Left ventricle myocardium inferior (tissue), 1 donor: Measurements from ENCODE around the gene GPRC5C. TPM values are rescaled to one million over a fixed set of nuclear protein-coding genes. Genes with fewer than 3 reads are reported as not detected.

Source experiments
- DNase-seq: peaks from one replicate; pipeline ENCODE4 v3.0.0-alpha.2; 2020
- H3K27ac ChIP-seq: fragments of 200-600 bp; replicated peaks from 2 replicates; pipeline ENCODE4 v1.8.0; 2021
- H3K27me3 ChIP-seq: fragments of 200-600 bp; 2 replicates; pipeline ENCODE4 v1.8.0; 2021; ENCODE audit warnings: low read depth
- H3K36me3 ChIP-seq: fragments of 200-600 bp; 2 replicates; pipeline ENCODE4 v1.8.0; 2021
- H3K4me1 ChIP-seq: fragments of 200-600 bp; 2 replicates; pipeline ENCODE4 v1.8.0; 2021
- H3K4me3 ChIP-seq: fragments of 200-600 bp; 2 replicates; pipeline ENCODE4 v1.8.0; 2021; ENCODE audit warnings: mild to moderate bottlenecking, moderate library complexity
- H3K9me3 ChIP-seq: fragments of 200-600 bp; replicated peaks from 2 replicates; pipeline ENCODE4 v1.8.0; 2021
- intact Hi-C: fragments of 100-400 bp; cut with micrococcal nuclease; formaldehyde crosslinking; loops from one replicate; pipeline ENCODE4 v1.11.0; 2022
- total RNA-seq: library from RNA; stranded (reverse); fragmentation: NEBNext Ultra II Directional; extraction: Animal tissue kit (Norgen Biotek cat#: 25700); gene quantifications from one replicate; pipeline ENCODE4 v1.2.1, GENCODE V29; 2021
- TF ChIP-seq, protein P1 (sequence below): fragments of 200-600 bp; IDR thresholded peaks from 2 replicates; pipeline ENCODE4 v1.8.0; 2021; ENCODE audit warnings: antibody characterized with exemption, mild to moderate bottlenecking, borderline replicate concordance
- donor health status: DM: no; HTN: yes; CAD: no; lungs with severe emphysema.

The GPRC5C gene
- total RNA-seq, 1 donor from 2014 or later: 32.0 TPM

DNA sequence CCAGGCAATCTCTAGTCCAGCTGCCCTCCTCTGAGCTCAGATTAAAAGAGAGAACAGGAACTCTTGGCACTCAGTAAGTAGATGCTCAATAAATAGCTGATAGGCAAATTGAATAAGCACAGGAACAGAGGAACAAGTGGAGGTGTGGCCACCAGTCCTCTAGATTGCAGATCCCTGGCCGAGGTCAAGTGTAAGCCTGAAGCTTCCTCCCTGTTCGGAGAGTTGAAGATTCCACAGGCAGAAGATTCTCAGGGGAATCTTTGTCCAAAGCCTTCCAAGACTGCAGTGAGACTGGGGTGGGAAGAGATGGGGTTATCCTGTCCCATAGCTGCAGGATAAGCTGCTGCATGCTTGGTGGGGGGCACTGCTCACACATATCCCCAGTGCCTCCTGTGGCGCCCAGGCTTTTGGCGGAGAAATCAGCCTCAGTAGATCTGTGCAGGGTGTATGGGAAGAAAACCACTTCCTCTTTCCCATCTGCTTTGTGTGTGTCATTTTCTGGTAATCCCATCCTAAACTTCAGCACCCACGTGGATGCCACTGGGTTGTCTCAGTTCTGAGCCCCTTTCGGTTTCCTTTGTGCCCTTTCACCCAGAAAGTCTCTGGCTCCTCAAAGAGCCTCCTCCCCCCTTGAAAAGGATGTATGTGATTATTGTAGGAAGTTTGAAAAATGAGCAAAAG, 46.7 kb downstream of the GPRC5C start:
- no peak overlapping the region for H3K27ac ChIP-seq
- TF ChIP-seq, protein P1, sequence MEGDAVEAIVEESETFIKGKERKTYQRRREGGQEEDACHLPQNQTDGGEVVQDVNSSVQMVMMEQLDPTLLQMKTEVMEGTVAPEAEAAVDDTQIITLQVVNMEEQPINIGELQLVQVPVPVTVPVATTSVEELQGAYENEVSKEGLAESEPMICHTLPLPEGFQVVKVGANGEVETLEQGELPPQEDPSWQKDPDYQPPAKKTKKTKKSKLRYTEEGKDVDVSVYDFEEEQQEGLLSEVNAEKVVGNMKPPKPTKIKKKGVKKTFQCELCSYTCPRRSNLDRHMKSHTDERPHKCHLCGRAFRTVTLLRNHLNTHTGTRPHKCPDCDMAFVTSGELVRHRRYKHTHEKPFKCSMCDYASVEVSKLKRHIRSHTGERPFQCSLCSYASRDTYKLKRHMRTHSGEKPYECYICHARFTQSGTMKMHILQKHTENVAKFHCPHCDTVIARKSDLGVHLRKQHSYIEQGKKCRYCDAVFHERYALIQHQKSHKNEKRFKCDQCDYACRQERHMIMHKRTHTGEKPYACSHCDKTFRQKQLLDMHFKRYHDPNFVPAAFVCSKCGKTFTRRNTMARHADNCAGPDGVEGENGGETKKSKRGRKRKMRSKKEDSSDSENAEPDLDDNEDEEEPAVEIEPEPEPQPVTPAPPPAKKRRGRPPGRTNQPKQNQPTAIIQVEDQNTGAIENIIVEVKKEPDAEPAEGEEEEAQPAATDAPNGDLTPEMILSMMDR: no peak
- intact Hi-C loops: no loop called here

DNA sequence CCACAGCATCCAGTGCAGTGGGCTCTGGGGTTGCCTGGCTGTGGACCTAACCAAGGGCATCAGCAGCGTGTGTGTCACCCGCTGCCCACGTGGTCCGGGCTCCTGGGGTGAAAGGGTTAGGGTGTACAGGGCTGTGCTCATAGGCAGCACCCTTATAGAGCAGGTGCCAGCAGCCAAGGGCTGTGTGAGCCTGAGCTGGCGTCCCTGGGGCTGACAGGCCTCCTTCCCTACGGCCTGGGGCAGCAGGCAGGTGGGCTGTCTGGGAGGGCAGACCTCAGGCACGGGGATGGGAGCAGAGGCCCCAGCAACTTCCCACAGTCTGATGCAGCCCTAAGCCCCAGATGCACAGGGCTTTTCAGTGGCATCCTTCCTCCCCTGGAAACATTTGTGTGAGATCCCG, 48.4 kb downstream of the GPRC5C start:
- H3K36me3 ChIP-seq: no peaks in the 10 kb centered on the region
- intact Hi-C loops: no loop called here
- TF ChIP-seq, protein P1: no peak
- H3K4me1 ChIP-seq: no peaks in the 10 kb centered on the region
- no peak for DNase-seq
- H3K27me3 ChIP-seq: peaks cover 92% of the 10 kb centered on the region
- no peak overlapping the region for H3K27ac ChIP-seq
- no peak overlapping the region for H3K4me3 ChIP-seq
- H3K9me3 ChIP-seq: peaks cover 13% of the 10 kb centered on the region

More for the DNA sequence above, 46.7 kb downstream of the GPRC5C start:
- Histone ChIP-seq H3K27me3 (peaks cover 90% of the 10 kb centered on the region), H3K36me3 (no peaks in the 10 kb centered on the region), H3K9me3 (peaks cover 14% of the 10 kb centered on the region), H3K4me3 (no peak overlapping the region), H3K4me1 (no peaks in the 10 kb centered on the region)
- no peak for DNase-seq

DNA sequence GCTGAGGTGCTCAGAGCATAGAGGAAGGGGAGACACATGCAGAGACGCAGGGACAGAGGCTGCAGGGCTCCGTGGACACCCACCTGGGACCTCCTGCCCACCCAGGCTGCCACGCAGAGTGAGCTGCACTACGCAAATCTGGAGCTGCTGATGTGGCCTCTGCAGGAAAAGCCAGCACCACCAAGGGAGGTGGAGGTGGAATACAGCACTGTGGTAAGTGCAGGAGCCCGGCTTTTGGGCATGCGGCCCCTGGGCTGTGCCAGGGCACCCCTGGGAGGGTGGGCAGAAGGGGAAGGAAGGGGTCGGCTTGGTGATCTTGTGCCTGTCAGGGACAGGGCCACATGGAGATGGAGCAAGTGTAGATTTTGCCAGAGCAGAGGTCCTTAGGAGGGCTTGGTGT, 49.7 kb downstream of the GPRC5C start:
- TF ChIP-seq, protein P1: no peak
- no peak for DNase-seq
- Histone ChIP-seq H3K36me3 (no peaks in the 10 kb centered on the region), H3K9me3 (no peaks in the 10 kb centered on the region), H3K27ac (no peak overlapping the region), H3K4me3 (no peak overlapping the region), H3K27me3 (peaks cover 94% of the 10 kb centered on the region), H3K4me1 (no peaks in the 10 kb centered on the region)
- intact Hi-C loops: no loop called here

DNA sequence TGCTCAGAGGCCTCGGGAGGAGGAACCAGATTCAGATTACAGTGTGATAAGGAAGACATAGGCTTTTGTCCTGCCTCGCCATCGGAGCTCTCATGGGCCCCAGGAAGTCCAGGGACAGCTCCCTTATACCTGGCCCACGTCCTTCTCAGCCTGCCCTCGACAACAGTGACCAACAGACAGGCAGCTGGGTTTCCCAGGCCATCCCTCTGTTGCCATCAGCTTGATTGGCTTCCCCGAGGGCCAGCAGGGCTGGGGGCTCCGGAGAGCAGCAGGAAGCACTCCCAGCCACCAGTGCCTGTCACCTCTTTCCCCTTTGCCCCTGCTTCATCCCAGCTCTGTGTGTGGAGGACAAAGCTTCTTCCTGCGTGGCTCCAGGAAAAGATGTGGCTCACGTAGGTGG, 52.2 kb downstream of the GPRC5C start:
- intact Hi-C loops: no loop called here

DNA sequence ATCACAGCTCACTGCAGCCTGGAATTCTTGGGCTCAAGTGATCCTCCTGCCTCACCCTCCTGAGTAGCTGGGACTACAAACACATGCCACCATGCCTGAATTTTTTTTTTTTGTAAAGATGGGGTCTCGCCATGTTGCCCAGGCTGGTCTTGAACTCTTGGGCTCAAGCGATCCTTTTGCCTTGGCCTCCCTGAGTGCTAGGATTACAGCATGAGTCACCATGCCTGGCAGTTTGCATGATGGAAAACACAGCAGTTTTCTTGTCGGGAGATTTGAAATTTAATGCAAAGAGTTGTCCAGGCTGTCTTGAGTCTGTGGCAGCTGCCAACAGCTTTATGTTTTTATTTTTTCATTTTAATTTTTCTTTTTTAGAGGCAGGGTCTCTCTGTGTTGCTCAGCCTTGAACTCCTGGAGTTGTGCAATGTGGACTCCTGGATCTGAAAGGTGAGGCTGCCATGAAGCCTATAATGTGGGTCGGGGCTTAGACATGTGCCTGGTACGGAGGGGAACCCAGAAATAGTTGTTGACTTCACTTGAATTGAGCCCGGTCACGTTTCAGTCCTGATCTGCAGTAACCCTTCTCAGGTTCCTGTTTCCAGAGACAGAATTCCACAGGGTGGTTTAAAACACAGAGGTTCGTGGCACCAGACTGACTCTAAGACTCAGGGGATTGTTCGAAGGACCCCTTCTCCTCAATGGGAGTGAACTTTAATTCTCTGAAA, 53.3 kb downstream of the GPRC5C start:
- H3K4me3 ChIP-seq: no peak overlapping the region
- no peaks in the 10 kb centered on the region for H3K4me1 ChIP-seq
- intact Hi-C loops: no loop called here
- TF ChIP-seq, protein P1: no peak
- H3K9me3 ChIP-seq: no peaks in the 10 kb centered on the region
- no peak for DNase-seq
- no peaks in the 10 kb centered on the region for H3K36me3 ChIP-seq
- no peak overlapping the region for H3K27ac ChIP-seq
- peaks cover 69% of the 10 kb centered on the region for H3K27me3 ChIP-seq

More for the DNA sequence above, 52.2 kb downstream of the GPRC5C start:
- no peak overlapping the region for H3K4me3 ChIP-seq
- no peaks in the 10 kb centered on the region for H3K4me1 ChIP-seq
- no peaks in the 10 kb centered on the region for H3K9me3 ChIP-seq
- H3K36me3 ChIP-seq: no peaks in the 10 kb centered on the region
- peaks cover 79% of the 10 kb centered on the region for H3K27me3 ChIP-seq
- DNase-seq: no peak
- H3K27ac ChIP-seq: no peak overlapping the region
- TF ChIP-seq, protein P1: no peak
